Measurements from ENCODE around the gene FAT2. TPM values are rescaled to one million over a fixed set of nuclear protein-coding genes. Genes with fewer than 3 reads are reported as not detected.

The FAT2 gene
- total RNA-seq, 1 donor from 2014 or later = 0.14 TPM

DNA sequence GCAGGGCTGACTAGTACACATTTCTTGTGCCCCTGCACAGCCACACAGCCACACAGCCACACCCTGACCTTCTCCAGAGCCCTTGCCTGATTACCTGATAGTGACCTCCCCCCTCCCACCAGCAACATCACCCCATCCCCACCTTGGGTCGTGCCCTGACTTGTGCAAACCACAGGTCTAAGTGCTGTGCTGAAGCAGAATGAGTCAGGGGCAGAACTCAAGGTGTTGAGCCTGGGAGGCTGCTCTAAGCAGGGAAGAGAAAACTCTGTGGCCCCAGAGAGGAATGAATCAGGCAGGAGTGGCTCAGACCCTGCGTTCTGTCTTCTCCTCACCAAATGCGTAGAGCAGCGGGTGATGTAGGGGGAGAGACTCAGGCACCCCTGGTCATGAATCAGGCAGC is 24.3 kb upstream of the FAT2 start:
- H3K36me3 Mint-ChIP-seq (ENCODE audit: low read depth, unreplicated experiment) = no peaks in the 10 kb centered on the region
- no peak overlapping the region for H3K27ac ChIP-seq (ENCODE audit: low read depth, low read length)
- no peak for FAIRE-seq

DNA sequence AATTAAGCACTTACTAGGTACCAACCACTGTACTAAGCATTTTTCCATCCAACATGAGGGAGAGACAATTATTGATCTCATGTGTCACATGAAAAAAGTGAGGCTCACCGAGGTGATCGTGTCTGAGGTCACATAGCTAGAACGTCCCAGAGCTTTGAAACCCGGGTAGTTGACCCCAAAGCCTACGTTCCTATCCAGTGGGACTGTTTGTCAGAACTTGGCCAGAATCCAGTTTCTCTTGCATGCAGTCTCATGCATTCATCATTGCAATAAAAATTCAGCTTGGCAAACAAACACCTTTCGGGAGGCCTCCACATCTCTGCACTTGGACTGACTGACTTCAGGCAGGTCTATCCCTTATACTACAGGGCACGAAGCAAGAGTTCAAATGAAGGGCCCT is 23.4 kb upstream of the FAT2 start:
- Histone ChIP-seq H3K27ac (ENCODE audit: low read depth, low read length) (no peak overlapping the region), H3K4me2 (ENCODE audit: low read length) (no peak overlapping the region), H3K79me2 (ENCODE audit: insufficient read depth, low read length) (no peaks in the 10 kb centered on the region), H3K4me3 (ENCODE audit: insufficient read depth, low read depth, low read length) (no peak overlapping the region), H3K9ac (ENCODE audit: low read length) (no peak overlapping the region), H2AFZ (ENCODE audit: low read depth, low read length) (no peak overlapping the region), H3K36me3 (ENCODE audit: insufficient read depth, low read length) (no peaks in the 10 kb centered on the region), H3K27me3 (ENCODE audit: insufficient read depth, low read length) (peaks cover 11% of the 10 kb centered on the region), H3K9me3 (ENCODE audit: insufficient read depth, low read depth, low read length) (peaks cover 3% of the 10 kb centered on the region), H3K4me1 (ENCODE audit: insufficient read depth, low read length) (peaks cover 4% of the 10 kb centered on the region), H4K20me1 (ENCODE audit: insufficient read depth, low read length) (no peaks in the 10 kb centered on the region)
- DNase-seq (ENCODE audit: low read depth) (no peak), FAIRE-seq (no peak)
- Mint-ChIP-seq H3K36me3 (ENCODE audit: low read depth, unreplicated experiment) (no peaks in the 10 kb centered on the region), H3K27ac (ENCODE audit: unreplicated experiment) (no peak overlapping the region), H3K4me3 (ENCODE audit: unreplicated experiment) (no peak overlapping the region), H3K4me1 (ENCODE audit: low read depth, unreplicated experiment) (peaks cover 24% of the 10 kb centered on the region), H3K27me3 (ENCODE audit: low read depth, unreplicated experiment) (peaks cover 5% of the 10 kb centered on the region), H3K9me3 (ENCODE audit: unreplicated experiment) (peaks cover 1% of the 10 kb centered on the region)
- TF ChIP-seq, protein P1, sequence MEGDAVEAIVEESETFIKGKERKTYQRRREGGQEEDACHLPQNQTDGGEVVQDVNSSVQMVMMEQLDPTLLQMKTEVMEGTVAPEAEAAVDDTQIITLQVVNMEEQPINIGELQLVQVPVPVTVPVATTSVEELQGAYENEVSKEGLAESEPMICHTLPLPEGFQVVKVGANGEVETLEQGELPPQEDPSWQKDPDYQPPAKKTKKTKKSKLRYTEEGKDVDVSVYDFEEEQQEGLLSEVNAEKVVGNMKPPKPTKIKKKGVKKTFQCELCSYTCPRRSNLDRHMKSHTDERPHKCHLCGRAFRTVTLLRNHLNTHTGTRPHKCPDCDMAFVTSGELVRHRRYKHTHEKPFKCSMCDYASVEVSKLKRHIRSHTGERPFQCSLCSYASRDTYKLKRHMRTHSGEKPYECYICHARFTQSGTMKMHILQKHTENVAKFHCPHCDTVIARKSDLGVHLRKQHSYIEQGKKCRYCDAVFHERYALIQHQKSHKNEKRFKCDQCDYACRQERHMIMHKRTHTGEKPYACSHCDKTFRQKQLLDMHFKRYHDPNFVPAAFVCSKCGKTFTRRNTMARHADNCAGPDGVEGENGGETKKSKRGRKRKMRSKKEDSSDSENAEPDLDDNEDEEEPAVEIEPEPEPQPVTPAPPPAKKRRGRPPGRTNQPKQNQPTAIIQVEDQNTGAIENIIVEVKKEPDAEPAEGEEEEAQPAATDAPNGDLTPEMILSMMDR (IDR thresholded peaks at IDR 0.05; ENCODE audit: insufficient read depth, low read depth, low read length) = no peak
- TF ChIP-seq EZH2 (IDR thresholded peaks at IDR 0.05; ENCODE audit: insufficient read depth, low read length) = no peak

More for the DNA sequence above, 24.3 kb upstream of the FAT2 start:
- no peak overlapping the region for H2AFZ ChIP-seq (ENCODE audit: low read depth, low read length)
- no peak overlapping the region for H3K4me3 Mint-ChIP-seq (ENCODE audit: unreplicated experiment)
- peaks cover 32% of the 10 kb centered on the region for H3K4me1 Mint-ChIP-seq (ENCODE audit: low read depth, unreplicated experiment)
- H3K9me3 Mint-ChIP-seq (ENCODE audit: unreplicated experiment) = peaks cover 1% of the 10 kb centered on the region
- H3K9me3 ChIP-seq (ENCODE audit: insufficient read depth, low read depth, low read length) = peaks cover 3% of the 10 kb centered on the region
- no peaks in the 10 kb centered on the region for H3K79me2 ChIP-seq (ENCODE audit: insufficient read depth, low read length)
- no peak overlapping the region for H3K4me3 ChIP-seq (ENCODE audit: insufficient read depth, low read depth, low read length)
- no peaks in the 10 kb centered on the region for H3K36me3 ChIP-seq (ENCODE audit: insufficient read depth, low read length)
- H3K27me3 Mint-ChIP-seq (ENCODE audit: low read depth, unreplicated experiment) = peaks cover 6% of the 10 kb centered on the region
- peaks cover 11% of the 10 kb centered on the region for H3K27me3 ChIP-seq (ENCODE audit: insufficient read depth, low read length)
- H4K20me1 ChIP-seq (ENCODE audit: insufficient read depth, low read length) = no peaks in the 10 kb centered on the region
- no peak overlapping the region for H3K4me2 ChIP-seq (ENCODE audit: low read length)
- H3K4me1 ChIP-seq (ENCODE audit: insufficient read depth, low read length) = peaks cover 8% of the 10 kb centered on the region
- TF ChIP-seq EZH2 (IDR thresholded peaks at IDR 0.05; ENCODE audit: insufficient read depth, low read length) = no peak
- TF ChIP-seq, protein P1 (IDR thresholded peaks at IDR 0.05; ENCODE audit: insufficient read depth, low read depth, low read length) = no peak
- DNase-seq (ENCODE audit: low read depth) = peak; percentile 18
- peak overlapping the region; percentile 79 for H3K27ac Mint-ChIP-seq (ENCODE audit: unreplicated experiment)
- H3K9ac ChIP-seq (ENCODE audit: low read length) = no peak overlapping the region

DNA sequence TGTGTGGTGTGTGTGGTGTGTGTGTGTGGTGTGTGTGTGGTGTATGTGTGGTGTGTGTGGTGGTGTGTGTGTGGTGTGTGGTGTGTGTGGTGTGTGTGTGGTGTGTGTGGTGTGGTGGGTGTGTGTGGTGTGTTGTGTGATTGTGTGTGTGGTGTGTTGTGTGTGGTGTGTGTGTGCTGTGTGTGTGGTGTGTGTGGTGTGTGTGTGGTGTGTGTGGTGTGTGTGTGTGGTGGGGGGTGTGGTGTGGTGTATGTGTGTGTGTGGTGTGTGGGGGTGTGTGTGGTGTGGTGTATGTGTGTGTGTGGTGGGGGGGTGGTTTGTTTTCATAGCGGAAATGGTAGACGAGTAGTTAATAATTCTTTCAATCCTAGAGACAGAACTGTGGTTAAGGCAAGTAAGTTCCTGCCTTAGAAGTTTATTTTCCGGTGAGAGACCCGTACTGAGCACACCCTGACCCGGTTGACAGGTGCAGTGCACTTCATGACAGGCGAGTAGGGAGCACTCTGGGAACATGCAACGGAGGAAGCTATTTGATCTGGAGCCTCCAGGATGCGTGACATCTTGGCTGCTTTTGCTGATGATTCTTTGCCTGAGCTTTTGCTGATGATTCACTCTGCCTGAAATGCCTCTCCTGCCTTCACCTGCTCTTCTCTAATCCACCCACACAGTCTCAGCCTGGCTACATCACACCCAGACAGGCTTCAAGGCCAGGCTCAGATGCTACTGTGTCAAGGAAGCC is 21.7 kb upstream of the FAT2 start:
- no peaks in the 10 kb centered on the region for H3K36me3 ChIP-seq (ENCODE audit: insufficient read depth, low read length)
- no peak overlapping the region for H3K9ac ChIP-seq (ENCODE audit: low read length)
- H3K4me3 ChIP-seq (ENCODE audit: insufficient read depth, low read depth, low read length) = no peak overlapping the region
- DNase-seq (ENCODE audit: low read depth) = peak; percentile 51
- FAIRE-seq = peak; percentile 47
- H3K27me3 ChIP-seq (ENCODE audit: insufficient read depth, low read length) = peaks cover 11% of the 10 kb centered on the region
- H3K4me1 Mint-ChIP-seq (ENCODE audit: low read depth, unreplicated experiment) = peaks cover 24% of the 10 kb centered on the region
- peaks cover 1% of the 10 kb centered on the region for H3K9me3 Mint-ChIP-seq (ENCODE audit: unreplicated experiment)
- H4K20me1 ChIP-seq (ENCODE audit: insufficient read depth, low read length) = no peaks in the 10 kb centered on the region
- H3K79me2 ChIP-seq (ENCODE audit: insufficient read depth, low read length) = no peaks in the 10 kb centered on the region
- no peak overlapping the region for H3K27ac ChIP-seq (ENCODE audit: low read depth, low read length)
- no peaks in the 10 kb centered on the region for H3K9me3 ChIP-seq (ENCODE audit: insufficient read depth, low read depth, low read length)
- peak overlapping the region; percentile 9 for H3K27ac Mint-ChIP-seq (ENCODE audit: unreplicated experiment)
- H3K4me1 ChIP-seq (ENCODE audit: insufficient read depth, low read length) = peaks cover 4% of the 10 kb centered on the region
- H3K36me3 Mint-ChIP-seq (ENCODE audit: low read depth, unreplicated experiment) = no peaks in the 10 kb centered on the region
- no peak overlapping the region for H3K4me3 Mint-ChIP-seq (ENCODE audit: unreplicated experiment)
- no peak for TF ChIP-seq EZH2 (IDR thresholded peaks at IDR 0.05; ENCODE audit: insufficient read depth, low read length)
- TF ChIP-seq, protein P1 (IDR thresholded peaks at IDR 0.05; ENCODE audit: insufficient read depth, low read depth, low read length) = no peak
- no peak overlapping the region for H2AFZ ChIP-seq (ENCODE audit: low read depth, low read length)
- peaks cover 5% of the 10 kb centered on the region for H3K27me3 Mint-ChIP-seq (ENCODE audit: low read depth, unreplicated experiment)
- H3K4me2 ChIP-seq (ENCODE audit: low read length) = no peak overlapping the region
